Measurements from ENCODE around the gene HAPLN2.

DNA sequence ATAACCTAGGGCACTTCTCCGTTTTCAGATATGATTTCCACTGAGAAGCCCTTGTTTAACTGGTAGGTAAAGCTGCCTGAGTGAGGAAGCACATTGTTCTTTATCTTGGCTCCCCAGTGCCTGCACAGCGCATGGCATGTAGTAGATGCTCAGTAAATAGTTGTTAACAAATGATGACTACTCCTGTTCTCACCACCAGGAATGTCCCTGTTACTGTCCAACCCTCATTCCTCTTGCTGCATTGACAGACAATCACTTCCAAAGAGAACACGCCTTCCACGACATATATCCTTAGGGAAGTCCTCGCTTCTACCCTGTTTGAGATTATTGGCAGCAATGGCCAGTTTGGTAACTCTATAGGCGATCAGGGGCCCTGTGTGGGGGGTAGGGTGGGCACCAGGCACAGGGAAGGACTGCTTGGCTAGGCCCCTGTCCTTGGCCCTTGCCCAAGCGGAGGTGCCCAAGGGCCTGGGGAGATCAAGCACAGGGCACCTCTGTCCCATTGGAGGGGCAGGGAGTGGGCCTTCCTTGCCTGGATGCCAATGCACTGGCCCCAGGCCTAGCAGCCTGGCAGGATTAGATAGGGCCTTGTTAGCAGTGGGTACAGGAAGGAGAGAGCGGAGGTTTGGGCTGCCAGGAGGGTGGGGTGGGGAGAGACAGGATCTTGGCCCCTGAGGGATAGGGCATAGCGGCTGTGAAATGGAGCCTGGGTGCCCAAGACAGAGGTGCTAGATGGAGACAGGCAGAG, 47.8 kb downstream of the HAPLN2 start:
- TF ChIP-seq, protein P1, sequence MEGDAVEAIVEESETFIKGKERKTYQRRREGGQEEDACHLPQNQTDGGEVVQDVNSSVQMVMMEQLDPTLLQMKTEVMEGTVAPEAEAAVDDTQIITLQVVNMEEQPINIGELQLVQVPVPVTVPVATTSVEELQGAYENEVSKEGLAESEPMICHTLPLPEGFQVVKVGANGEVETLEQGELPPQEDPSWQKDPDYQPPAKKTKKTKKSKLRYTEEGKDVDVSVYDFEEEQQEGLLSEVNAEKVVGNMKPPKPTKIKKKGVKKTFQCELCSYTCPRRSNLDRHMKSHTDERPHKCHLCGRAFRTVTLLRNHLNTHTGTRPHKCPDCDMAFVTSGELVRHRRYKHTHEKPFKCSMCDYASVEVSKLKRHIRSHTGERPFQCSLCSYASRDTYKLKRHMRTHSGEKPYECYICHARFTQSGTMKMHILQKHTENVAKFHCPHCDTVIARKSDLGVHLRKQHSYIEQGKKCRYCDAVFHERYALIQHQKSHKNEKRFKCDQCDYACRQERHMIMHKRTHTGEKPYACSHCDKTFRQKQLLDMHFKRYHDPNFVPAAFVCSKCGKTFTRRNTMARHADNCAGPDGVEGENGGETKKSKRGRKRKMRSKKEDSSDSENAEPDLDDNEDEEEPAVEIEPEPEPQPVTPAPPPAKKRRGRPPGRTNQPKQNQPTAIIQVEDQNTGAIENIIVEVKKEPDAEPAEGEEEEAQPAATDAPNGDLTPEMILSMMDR (optimal IDR thresholded peaks at IDR 0.05 in 1 of 3, IDR thresholded peaks at IDR 0.05 in 1 of 3, conservative IDR thresholded peaks at IDR 0.05 in 1 of 3; ENCODE audit: extremely low read depth in 1 of 3, insufficient read depth in 2 of 3, low read length in 3 of 3): no peak
- no peak for TF ChIP-seq EZH2 (IDR thresholded peaks at IDR 0.05; ENCODE audit: low read length)

Measured in keratinocyte (primary cell).